Spleen (tissue), 7 donors: ENCODE data around the gene CALY.

Source experiments
- CTCF ChIP-seq, 11 experiments: fragments of 200-600 bp in 7 of 11; fragments of 450-650 bp in 4 of 11; sonication (generic) in 4 of 11; IDR thresholded peaks in 8 of 11; conservative IDR thresholded peaks in 3 of 11; 1 replicate in 7 of 11; 2 replicates in 4 of 11; pipeline versions ENCODE4 v1.4.0 to v1.8.0; 2016 to 2021; ENCODE audit warnings: antibody characterized with exemption in 11 of 11, inconsistent platforms in 4 of 11, mild to moderate bottlenecking in 1 of 11
- POLR2AphosphoS5 ChIP-seq, 3 donors: sonication (generic); formaldehyde crosslinking; IDR thresholded peaks; one replicate each; pipeline ENCODE4 v1.5.1; 2017; ENCODE audit warnings: antibody characterized with exemption in 3 of 3
- donor health status: DM: no; HTN: no; CAD: no; lungs with moderate emphysema.
- donor health status: DM: no; HTN: no; CAD: no.
- donor health status: DM: no; HTN: no; CAD: no.

DNA sequence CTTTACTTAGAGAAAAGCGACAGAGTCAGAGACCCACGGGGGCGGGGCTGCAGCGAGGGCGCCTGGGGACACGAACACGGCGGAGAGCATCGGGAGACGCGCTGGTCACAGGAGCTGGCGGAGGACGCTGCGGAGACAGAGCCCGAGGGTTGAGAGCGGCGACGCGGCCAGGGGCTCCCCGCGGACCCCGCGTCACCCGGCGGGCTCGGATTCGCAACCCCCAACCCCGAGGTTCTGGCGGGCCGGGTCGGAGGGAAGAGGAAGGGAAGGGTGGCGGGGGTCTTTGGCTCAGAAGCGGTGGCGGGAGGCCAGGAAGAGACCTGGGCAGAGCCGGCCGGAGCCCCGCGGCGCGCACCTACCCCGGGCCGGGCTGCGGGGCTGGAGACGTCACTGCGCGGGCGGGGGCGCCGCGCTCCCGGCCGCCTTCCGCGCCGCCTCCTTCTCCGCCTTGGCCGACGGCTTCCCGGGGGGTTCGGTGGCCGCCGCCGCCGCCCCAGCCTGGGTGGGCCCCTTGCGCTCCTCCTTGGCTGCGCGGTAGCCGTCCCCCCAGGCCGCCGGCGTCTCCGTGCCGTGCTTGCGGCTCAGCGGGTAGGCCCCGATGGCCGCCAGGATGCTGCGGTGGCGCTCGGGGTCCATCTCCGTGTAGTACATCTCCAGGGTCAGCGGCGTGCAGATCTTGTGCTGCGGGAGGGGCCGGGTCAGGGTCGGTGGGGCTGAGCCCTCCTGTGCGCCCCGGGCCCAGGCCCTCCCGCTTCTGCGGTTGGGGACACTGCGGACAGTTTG, 11.1 kb downstream of the CALY start:
- TF ChIP-seq CTCF (IDR thresholded peaks at IDR 0.05 in 8 of 11, conservative IDR thresholded peaks at IDR 0.05 in 3 of 11) = no peak
- no peak for TF ChIP-seq POLR2AphosphoS5 (IDR thresholded peaks at IDR 0.05)
